ENCODE data around the gene BLVRB. TPM values are rescaled to one million over a fixed set of nuclear protein-coding genes. Genes with fewer than 3 reads are reported as not detected.
A peak's percentile ranks its signal among the peaks of the same experiment; 100 is the strongest.

BLVRB gene
- total and polyA plus RNA-seq, 9 of the 15 experiments (the other 6 are each of a cell fraction or from before 2014, with no cell fraction given): 81.1 to 749 (median 331) TPM

DNA sequence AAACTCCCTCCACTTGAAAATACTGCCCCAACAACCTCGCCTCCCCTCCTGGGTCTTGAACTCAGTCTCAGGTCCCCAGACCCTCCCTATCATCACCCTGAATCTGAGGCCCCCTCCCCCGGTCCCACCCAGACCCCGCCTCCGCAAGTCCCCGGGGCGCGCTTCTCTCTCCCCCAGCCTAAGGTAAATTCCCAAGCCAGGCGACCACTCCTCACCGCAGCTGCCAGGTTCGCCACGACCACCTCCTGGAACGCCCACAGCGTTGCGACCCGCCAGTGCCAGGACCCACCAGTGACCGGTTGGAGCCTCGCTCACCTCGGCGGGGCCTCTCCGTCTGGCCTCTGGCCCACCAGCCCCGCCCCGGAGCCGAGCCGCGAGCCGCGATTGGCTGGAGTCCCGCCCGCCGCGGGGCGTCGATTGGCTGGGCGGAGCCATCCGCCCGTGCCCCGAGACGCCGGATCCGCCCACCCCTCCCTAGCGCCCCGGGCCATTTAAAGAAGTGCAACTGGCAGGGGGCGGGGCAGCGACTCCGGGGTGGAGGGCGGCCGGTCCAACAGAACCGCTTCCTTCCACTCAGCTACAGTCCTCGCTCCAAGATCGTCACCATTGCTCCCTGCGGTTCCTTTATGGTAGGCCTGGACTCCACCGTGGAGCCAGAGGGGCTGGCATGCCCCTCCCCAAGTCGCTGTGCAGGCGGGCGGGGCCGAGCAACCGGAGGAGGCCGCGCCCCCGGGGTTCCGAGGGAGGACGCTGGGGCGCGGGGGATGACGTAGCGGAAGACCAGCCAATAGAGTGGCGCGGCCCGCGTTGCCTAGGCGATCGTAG is 21.3 kb downstream of the BLVRB start, which contains the start of gene SERTAD3 (continued):
- peak; percentile 44 for TF ChIP-seq CCNT2 (IDR thresholded peaks at IDR 0.05; ENCODE audit: borderline replicate concordance, extremely low read depth, insufficient read length, low read depth, low read length)
- TF ChIP-seq, protein P1, sequence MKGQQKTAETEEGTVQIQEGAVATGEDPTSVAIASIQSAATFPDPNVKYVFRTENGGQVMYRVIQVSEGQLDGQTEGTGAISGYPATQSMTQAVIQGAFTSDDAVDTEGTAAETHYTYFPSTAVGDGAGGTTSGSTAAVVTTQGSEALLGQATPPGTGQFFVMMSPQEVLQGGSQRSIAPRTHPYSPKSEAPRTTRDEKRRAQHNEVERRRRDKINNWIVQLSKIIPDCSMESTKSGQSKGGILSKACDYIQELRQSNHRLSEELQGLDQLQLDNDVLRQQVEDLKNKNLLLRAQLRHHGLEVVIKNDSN (CRISPR knock-in tag; IDR thresholded peaks at IDR 0.05): no peak; the same call in 1 of the 2 replicates
- no peak for TF ChIP-seq ZNF23 (CRISPR knock-in tag; IDR thresholded peaks at IDR 0.05)
- peak; percentile 76 for TF ChIP-seq KDM5B (IDR thresholded peaks at IDR 0.05; ENCODE audit: insufficient replicate concordance, low read depth, low read length)
- 0 out of 2 replicates have a peak, but pooled peaks have one; percentile 16 for TF ChIP-seq ZNF12 (CRISPR knock-in tag; IDR thresholded peaks at IDR 0.05)
- no peak for TF ChIP-seq HIVEP1 (CRISPR knock-in tag; IDR thresholded peaks at IDR 0.05)
- TF ChIP-seq ZKSCAN8 (CRISPR knock-in tag; IDR thresholded peaks at IDR 0.05): no peak
- TF ChIP-seq ZNF165 (CRISPR knock-in tag; IDR thresholded peaks at IDR 0.05; ENCODE audit: borderline replicate concordance): no peak
- TF ChIP-seq FOXK2 (conservative IDR thresholded peaks at IDR 0.05 in 1 of 2, IDR thresholded peaks at IDR 0.05 in 1 of 2; ENCODE audit: low read depth in 2 of 2): peak in 1 of 2 experiments; percentile 35; a peak in 2 of 4 replicates
- no peak for TF ChIP-seq PTRF (tag; IDR thresholded peaks at IDR 0.05)
- peak; percentile 61; the same call in 1 of the 2 replicates for TF ChIP-seq KLF1 (tag; IDR thresholded peaks at IDR 0.05)
- TF ChIP-seq POLR2AphosphoS2 (IDR thresholded peaks at IDR 0.05; ENCODE audit: low read length): no peak
- no peak for TF ChIP-seq GTF2E2 (tag; IDR thresholded peaks at IDR 0.05)
- no peak for TF ChIP-seq FOXA3 (CRISPR knock-in tag; conservative IDR thresholded peaks at IDR 0.05 in 1 of 2, IDR thresholded peaks at IDR 0.05 in 1 of 2)
- TF ChIP-seq TBL1XR1 (IDR thresholded peaks at IDR 0.05; ENCODE audit: low read length in 2 of 2): 0 out of 4 replicates have a peak, but pooled peaks of 1 of the 2 experiments have one; percentile 1
- TF ChIP-seq MECOM (CRISPR knock-in tag; IDR thresholded peaks at IDR 0.05): no peak
- no peak for TF ChIP-seq KLF10 (CRISPR knock-in tag; IDR thresholded peaks at IDR 0.05)
- no peak for TF ChIP-seq TCFL5 (CRISPR knock-in tag; conservative IDR thresholded peaks at IDR 0.05)
- TF ChIP-seq C11orf30 (IDR thresholded peaks at IDR 0.05; ENCODE audit: low read depth): peak; percentile 62; the same call in 1 of the 2 replicates
- TF ChIP-seq ZC3H8 (IDR thresholded peaks at IDR 0.05): 0 out of 2 replicates have a peak, but pooled peaks have one; percentile 5
- no peak for TF ChIP-seq ELF2 (CRISPR knock-in tag; IDR thresholded peaks at IDR 0.05)
- TF ChIP-seq ZNF717 (CRISPR knock-in tag; IDR thresholded peaks at IDR 0.05): no peak
- TF ChIP-seq, protein P2, sequence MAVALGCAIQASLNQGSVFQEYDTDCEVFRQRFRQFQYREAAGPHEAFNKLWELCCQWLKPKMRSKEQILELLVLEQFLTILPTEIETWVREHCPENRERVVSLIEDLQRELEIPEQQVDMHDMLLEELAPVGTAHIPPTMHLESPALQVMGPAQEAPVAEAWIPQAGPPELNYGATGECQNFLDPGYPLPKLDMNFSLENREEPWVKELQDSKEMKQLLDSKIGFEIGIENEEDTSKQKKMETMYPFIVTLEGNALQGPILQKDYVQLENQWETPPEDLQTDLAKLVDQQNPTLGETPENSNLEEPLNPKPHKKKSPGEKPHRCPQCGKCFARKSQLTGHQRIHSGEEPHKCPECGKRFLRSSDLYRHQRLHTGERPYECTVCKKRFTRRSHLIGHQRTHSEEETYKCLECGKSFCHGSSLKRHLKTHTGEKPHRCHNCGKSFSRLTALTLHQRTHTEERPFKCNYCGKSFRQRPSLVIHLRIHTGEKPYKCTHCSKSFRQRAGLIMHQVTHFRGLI (CRISPR knock-in tag; IDR thresholded peaks at IDR 0.05): no peak
- peak; percentile 51; the same call in 1 of the 2 replicates for TF ChIP-seq MTA3 (IDR thresholded peaks at IDR 0.05; ENCODE audit: borderline replicate concordance)
- TF ChIP-seq SMAD4 (CRISPR knock-in tag; conservative IDR thresholded peaks at IDR 0.05): peak; percentile 80

Measured in K562 (cell line).